Thoracic aorta (tissue), 2 donors: ENCODE measurements around the gene PARN. TPM values are rescaled to one million over a fixed set of nuclear protein-coding genes. Genes with fewer than 3 reads are reported as not detected.

Experiments
- ATAC-seq: fragments of 150-250 bp; one replicate; pipeline ENCODE4 v1.8.0; 2017; ENCODE audit warnings: low read depth; ENCODE audit not compliant: insufficient number of reproducible peaks, low FRiP score
- DNase-seq: peaks from one replicate; pipeline ENCODE4 v3.0.0-alpha.2; 2020; ENCODE audit warnings: low spot score
- H3K27ac ChIP-seq, 2 donors: fragments of 200-600 bp; sonication (generic); 1 replicate in 1 of 2; 2 replicates in 1 of 2; pipeline ENCODE4 v1.5.1; 2016; ENCODE audit warnings: mild to moderate bottlenecking in 2 of 2, moderate library complexity in 2 of 2
- H3K27me3 ChIP-seq: fragments of 200-600 bp; sonication (generic); replicated peaks from 2 replicates; pipeline ENCODE4 v1.6.0; 2016; ENCODE audit warnings: mild to moderate bottlenecking; ENCODE audit not compliant: insufficient read depth
- H3K36me3 ChIP-seq: fragments of 200-600 bp; sonication (generic); one replicate; pipeline ENCODE4 v1.5.1; 2016
- H3K4me1 ChIP-seq, 2 donors: fragments of 200-600 bp; sonication (generic); 1 replicate in 1 of 2; 2 replicates in 1 of 2; pipeline versions ENCODE4 v1.5.1 to v1.6.0; 2016; ENCODE audit warnings: low read depth in 2 of 2, mild to moderate bottlenecking in 1 of 2; ENCODE audit not compliant: control insufficient read depth in 1 of 2
- H3K4me3 ChIP-seq: fragments of 200-600 bp; sonication (generic); 2 replicates; pipeline ENCODE4 v1.5.1; 2016; ENCODE audit warnings: mild to moderate bottlenecking
- H3K9me3 ChIP-seq: fragments of 200-600 bp; sonication (generic); 2 replicates; pipeline ENCODE4 v1.5.1; 2016
- total RNA-seq, 2 donors: library from RNA; depleted of rRNA; stranded (reverse); fragments of >200 nt; gene quantifications; one replicate each; pipeline versions ENCODE4 v1.1.0 to v1.2.3, GENCODE V29; 2016
- TF ChIP-seq, protein P1 (sequence below): fragments of 200-600 bp; sonication (generic); IDR thresholded peaks from one replicate; pipeline ENCODE4 v1.5.1; 2019; ENCODE audit warnings: antibody characterized with exemption

The PARN gene
- total RNA-seq, 2 donors from 2014 or later, result 51.0 to 66.7 TPM

DNA sequence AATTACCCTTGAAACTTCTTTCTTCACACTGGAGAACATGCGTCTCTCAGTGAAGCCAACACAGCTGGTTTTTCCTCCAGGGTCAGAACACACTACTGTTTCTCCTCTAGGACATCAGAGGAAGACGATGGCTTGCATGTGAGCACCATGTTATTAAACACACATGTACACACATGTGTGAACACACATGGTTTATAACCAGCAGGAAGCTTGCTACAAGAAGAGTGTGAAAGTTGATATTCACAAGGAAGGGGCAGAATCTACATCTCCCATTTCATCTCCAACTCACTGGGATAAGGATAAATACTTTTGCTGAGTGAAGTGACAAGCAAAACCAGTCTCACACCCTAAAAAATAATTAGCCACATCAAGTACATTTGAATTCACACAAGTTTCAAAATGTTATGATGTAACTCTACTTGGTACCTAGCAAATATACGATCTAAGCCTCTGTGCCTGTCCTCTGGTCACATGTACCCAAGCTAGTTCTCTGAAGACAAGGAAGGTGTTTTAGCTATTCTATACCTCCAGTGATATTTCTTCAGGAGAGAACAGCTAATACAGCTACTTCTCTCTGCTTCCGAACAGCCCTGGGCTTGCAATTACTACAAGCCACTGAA is 127.7 kb downstream of the PARN start:
- no peak for ATAC-seq
- no peak for DNase-seq
- no peaks in the 10 kb centered on the region for H3K36me3 ChIP-seq
- peak overlapping the region; percentile 56 to 66 for H3K27ac ChIP-seq
- no peaks in the 10 kb centered on the region for H3K9me3 ChIP-seq
- TF ChIP-seq, protein P1, sequence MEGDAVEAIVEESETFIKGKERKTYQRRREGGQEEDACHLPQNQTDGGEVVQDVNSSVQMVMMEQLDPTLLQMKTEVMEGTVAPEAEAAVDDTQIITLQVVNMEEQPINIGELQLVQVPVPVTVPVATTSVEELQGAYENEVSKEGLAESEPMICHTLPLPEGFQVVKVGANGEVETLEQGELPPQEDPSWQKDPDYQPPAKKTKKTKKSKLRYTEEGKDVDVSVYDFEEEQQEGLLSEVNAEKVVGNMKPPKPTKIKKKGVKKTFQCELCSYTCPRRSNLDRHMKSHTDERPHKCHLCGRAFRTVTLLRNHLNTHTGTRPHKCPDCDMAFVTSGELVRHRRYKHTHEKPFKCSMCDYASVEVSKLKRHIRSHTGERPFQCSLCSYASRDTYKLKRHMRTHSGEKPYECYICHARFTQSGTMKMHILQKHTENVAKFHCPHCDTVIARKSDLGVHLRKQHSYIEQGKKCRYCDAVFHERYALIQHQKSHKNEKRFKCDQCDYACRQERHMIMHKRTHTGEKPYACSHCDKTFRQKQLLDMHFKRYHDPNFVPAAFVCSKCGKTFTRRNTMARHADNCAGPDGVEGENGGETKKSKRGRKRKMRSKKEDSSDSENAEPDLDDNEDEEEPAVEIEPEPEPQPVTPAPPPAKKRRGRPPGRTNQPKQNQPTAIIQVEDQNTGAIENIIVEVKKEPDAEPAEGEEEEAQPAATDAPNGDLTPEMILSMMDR, result no peak
- H3K27me3 ChIP-seq, result no peaks in the 10 kb centered on the region
- no peak overlapping the region for H3K4me3 ChIP-seq
- H3K4me1 ChIP-seq, result peaks cover 15 to 66% of the 10 kb centered on the region in 2 donors

DNA sequence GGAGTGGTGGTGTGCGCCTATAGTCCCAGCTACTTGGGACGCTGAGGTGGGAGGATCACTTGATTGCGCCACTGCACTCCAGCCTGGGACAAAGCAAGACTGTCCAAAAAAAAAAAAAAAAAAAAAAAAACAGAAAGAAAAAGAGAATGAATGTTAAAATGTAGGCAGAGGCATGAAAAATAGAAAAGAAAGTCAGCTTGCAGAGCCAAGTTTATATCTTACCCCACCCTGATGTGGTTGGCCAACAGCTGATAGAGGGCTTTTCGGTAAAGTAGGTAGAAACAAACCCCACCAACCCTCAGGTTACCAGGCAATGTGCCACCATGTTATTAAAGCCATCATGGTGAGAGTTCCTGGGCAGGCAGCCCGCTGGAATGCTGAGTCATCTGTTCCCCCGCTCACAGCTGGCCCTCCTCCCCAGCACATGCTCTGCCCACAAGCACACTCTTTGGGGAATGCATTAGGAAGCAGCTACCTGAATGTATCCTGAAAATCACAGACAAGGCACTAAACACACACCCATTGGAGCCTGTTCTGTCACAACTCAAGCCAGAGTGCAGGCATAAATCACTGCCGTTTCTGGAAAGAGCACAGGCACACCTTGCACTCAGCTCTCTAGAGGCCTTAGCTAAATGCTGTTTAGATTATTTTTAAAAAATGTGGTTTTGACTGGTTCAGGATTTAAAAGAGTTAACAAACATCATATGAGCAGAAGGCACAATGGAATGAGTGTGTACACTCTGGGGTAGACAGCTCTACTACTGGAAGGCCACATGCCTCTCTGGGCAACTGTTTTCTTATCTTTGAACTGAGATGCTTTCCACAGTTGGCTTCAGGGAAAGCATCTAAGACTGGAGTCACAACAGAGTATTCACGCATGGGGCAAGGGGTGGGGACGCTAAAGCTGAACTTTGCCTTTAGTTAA is 128.5 kb downstream of the PARN start:
- no peaks in the 10 kb centered on the region for H3K9me3 ChIP-seq
- peak overlapping the region; percentile 56 to 66 for H3K27ac ChIP-seq
- H3K4me3 ChIP-seq, result no peak overlapping the region
- H3K27me3 ChIP-seq, result no peaks in the 10 kb centered on the region
- H3K4me1 ChIP-seq, result peaks cover 15 to 71% of the 10 kb centered on the region in 2 donors
- TF ChIP-seq, protein P1, result no peak
- ATAC-seq (peak; percentile 88), DNase-seq (peak; percentile 77)
- no peaks in the 10 kb centered on the region for H3K36me3 ChIP-seq

DNA sequence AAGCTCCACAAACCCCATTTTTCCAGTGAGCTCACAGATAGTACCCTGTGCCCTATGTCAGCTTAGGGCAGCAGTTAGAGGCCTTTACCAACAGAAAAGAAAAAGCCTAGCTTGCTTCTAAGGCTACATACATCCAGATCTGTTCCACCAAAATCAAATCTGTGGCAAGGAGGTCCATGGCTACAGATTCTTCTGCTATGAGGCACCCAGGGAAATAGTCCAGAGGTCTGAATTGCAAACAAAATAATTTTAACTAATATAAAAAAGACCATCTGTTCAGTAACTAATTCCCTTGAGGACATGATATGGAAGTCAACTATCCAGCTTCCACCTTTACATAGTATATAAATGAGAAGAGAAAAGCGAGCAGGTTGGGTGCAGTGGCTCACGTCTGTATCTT is 129.3 kb downstream of the PARN start:
- no peaks in the 10 kb centered on the region for H3K27me3 ChIP-seq

DNA sequence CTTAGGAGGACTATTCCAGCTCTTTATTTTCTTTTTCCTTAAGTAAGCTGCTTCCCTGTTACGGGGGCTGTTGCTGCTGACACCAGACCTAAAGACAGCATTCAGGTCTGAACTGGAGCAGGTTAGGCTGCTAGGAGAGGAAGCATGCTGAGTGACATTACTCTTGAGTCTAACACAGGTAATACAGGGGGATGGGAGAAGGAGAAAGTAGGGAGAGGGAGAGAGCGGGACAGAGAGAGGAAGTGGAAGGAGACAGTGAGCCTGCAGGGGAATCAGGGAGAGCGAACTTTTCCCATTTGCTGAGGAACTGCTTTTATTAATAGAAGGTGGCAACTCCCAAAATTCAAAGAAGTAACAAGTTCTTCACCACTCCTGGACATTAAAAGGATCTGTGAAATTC is 130.9 kb downstream of the PARN start:
- no peak for DNase-seq
- TF ChIP-seq, protein P1, result no peak
- no peak for ATAC-seq
- H3K9me3 ChIP-seq, result no peaks in the 10 kb centered on the region
- no peak overlapping the region for H3K27ac ChIP-seq
- H3K36me3 ChIP-seq, result no peaks in the 10 kb centered on the region
- H3K27me3 ChIP-seq, result no peaks in the 10 kb centered on the region
- no peak overlapping the region for H3K4me3 ChIP-seq
- H3K4me1 ChIP-seq, result peaks cover 11 to 65% of the 10 kb centered on the region in 2 donors

More for the DNA sequence above, 129.3 kb downstream of the PARN start:
- H3K4me1 ChIP-seq, result peaks cover 11 to 71% of the 10 kb centered on the region in 2 donors
- no peaks in the 10 kb centered on the region for H3K36me3 ChIP-seq
- TF ChIP-seq, protein P1, result no peak
- no peak for DNase-seq
- no peak overlapping the region for H3K4me3 ChIP-seq
- ATAC-seq, result no peak
- peak overlapping the region; percentile 56 to 66 for H3K27ac ChIP-seq
- H3K9me3 ChIP-seq, result no peaks in the 10 kb centered on the region
